WTC11 (cell line): ENCODE results near the gene PDGFRB. TPM values are rescaled to one million over a fixed set of nuclear protein-coding genes. Genes with fewer than 3 reads are reported as not detected.

ENCODE experiments used
- ATAC-seq: fragments of 200-7000 bp; cut with Tn5 transposase; 2 replicates; pipeline ENCODE4 v1.10.0; 2021; ENCODE audit warnings: mild to moderate bottlenecking, moderate library complexity
- CTCF ChIA-PET: fragments of 300-600 bp; sonication (Branson Sonifier 250); formaldehyde crosslinking; loops from one replicate; lab custom pipeline; 2021; ENCODE audit warnings: antibody characterized with exemption; lab: Charles Lee
- POLR2A ChIA-PET: fragments of 350-600 bp; sonication (Branson Sonifier 250); formaldehyde crosslinking; loops from one replicate; lab custom pipeline; 2021; ENCODE audit warnings: antibody characterized with exemption; lab: Charles Lee
- DNase-seq: peaks from one replicate; pipeline ENCODE4 v3.0.0; 2021; ENCODE audit warnings: low spot score
- H3K27ac Mint-ChIP-seq: 2 replicates; pipeline ENCODE4 v1.8.0; 2021; ENCODE audit warnings: mixed read lengths
- H3K27me3 Mint-ChIP-seq: 2 replicates; pipeline ENCODE4 v1.8.0; 2021; ENCODE audit warnings: low read depth, mild to moderate bottlenecking, moderate library complexity, mixed read lengths
- H3K36me3 Mint-ChIP-seq: 2 replicates; pipeline ENCODE4 v1.8.0; 2021; ENCODE audit warnings: mixed read lengths
- H3K4me1 Mint-ChIP-seq: 2 replicates; pipeline ENCODE4 v1.8.0; 2022; ENCODE audit warnings: mixed read lengths
- H3K4me3 Mint-ChIP-seq: 2 replicates; pipeline ENCODE4 v1.8.0; 2021; ENCODE audit warnings: mild to moderate bottlenecking, moderate library complexity, mixed read lengths
- H3K9me3 Mint-ChIP-seq: 2 replicates; pipeline ENCODE4 v1.8.0; 2021; ENCODE audit warnings: mixed read lengths
- CBFB ChIP-seq: sonication (generic); formaldehyde crosslinking; IDR thresholded peaks from 2 replicates; pipeline ENCODE4 v1.8.1; 2022; ENCODE audit warnings: mild to moderate bottlenecking, low read depth, missing genetic modification reagents
- MYBL2 ChIP-seq: sonication (generic); formaldehyde crosslinking; IDR thresholded peaks from 2 replicates; pipeline ENCODE4 v1.8.1; 2023; ENCODE audit warnings: mild to moderate bottlenecking, moderate library complexity, missing genetic modification reagents
- NR2C2 ChIP-seq: sonication (generic); formaldehyde crosslinking; IDR thresholded peaks from 2 replicates; pipeline ENCODE4 v1.8.0; 2022; ENCODE audit warnings: mild to moderate bottlenecking, missing genetic modification reagents
- NR3C1 ChIP-seq: sonication (generic); formaldehyde crosslinking; conservative IDR thresholded peaks from 2 replicates; pipeline ENCODE4 v1.8.1; 2023; ENCODE audit warnings: low read depth, mild to moderate bottlenecking, missing genetic modification reagents
- RELA ChIP-seq: sonication (generic); formaldehyde crosslinking; IDR thresholded peaks from 2 replicates; pipeline ENCODE4 v1.8.1; 2022; ENCODE audit warnings: missing genetic modification reagents, mild to moderate bottlenecking, borderline replicate concordance
- TP53 ChIP-seq: sonication (generic); formaldehyde crosslinking; IDR thresholded peaks from 2 replicates; pipeline ENCODE4 v1.8.1; 2023; ENCODE audit warnings: mild to moderate bottlenecking, missing genetic modification reagents
- ZNF671 ChIP-seq: fragments of 250-450 bp; sonication (Bioruptor Pico); IDR thresholded peaks from 2 replicates; pipeline ENCODE4 v1.8.0; 2021; ENCODE audit warnings: mild to moderate bottlenecking
- total RNA-seq: library from RNA; stranded (reverse); gene quantifications from 3 replicates; pipeline ENCODE4 v1.2.3, GENCODE V29; 2021
- TF ChIP-seq, protein P1 (sequence below): sonication (generic); formaldehyde crosslinking; IDR thresholded peaks from 2 replicates; pipeline ENCODE4 v1.8.1; 2023; ENCODE audit warnings: mild to moderate bottlenecking, missing genetic modification reagents
- TF ChIP-seq, protein P2 (sequence below): sonication (generic); formaldehyde crosslinking; IDR thresholded peaks from 2 replicates; pipeline ENCODE4 v1.8.1; 2023; ENCODE audit warnings: mild to moderate bottlenecking, missing genetic modification reagents, moderate library complexity
- TF ChIP-seq, protein P3 (sequence below): fragments of 200-600 bp; IDR thresholded peaks from 2 replicates; pipeline ENCODE4 v1.8.0; 2022; ENCODE audit warnings: antibody characterized with exemption
- TF ChIP-seq, protein P4 (sequence below): sonication (generic); formaldehyde crosslinking; IDR thresholded peaks from 2 replicates; pipeline ENCODE4 v1.8.1; 2022; ENCODE audit warnings: mild to moderate bottlenecking, moderate library complexity, missing genetic modification reagents
- TF ChIP-seq, protein P5 (sequence below): fragments of 250-450 bp; sonication (Bioruptor Pico); IDR thresholded peaks from 2 replicates; pipeline ENCODE4 v1.9.0; 2021; ENCODE audit warnings: mild to moderate bottlenecking
- TF ChIP-seq, protein P6 (sequence below): fragments of 250-450 bp; sonication (Bioruptor Pico); IDR thresholded peaks from 2 replicates; pipeline ENCODE4 v1.9.0; 2021; ENCODE audit warnings: moderate library complexity, mild to moderate bottlenecking, inconsistent platforms, borderline replicate concordance
- TF ChIP-seq, protein P7 (sequence below): sonication (generic); formaldehyde crosslinking; IDR thresholded peaks from 2 replicates; pipeline ENCODE4 v1.8.1; 2022; ENCODE audit warnings: low read depth, missing genetic modification reagents, borderline replicate concordance

PDGFRB gene
- total RNA-seq, 1 experiment from 2014 or later, result 5.1 TPM

DNA sequence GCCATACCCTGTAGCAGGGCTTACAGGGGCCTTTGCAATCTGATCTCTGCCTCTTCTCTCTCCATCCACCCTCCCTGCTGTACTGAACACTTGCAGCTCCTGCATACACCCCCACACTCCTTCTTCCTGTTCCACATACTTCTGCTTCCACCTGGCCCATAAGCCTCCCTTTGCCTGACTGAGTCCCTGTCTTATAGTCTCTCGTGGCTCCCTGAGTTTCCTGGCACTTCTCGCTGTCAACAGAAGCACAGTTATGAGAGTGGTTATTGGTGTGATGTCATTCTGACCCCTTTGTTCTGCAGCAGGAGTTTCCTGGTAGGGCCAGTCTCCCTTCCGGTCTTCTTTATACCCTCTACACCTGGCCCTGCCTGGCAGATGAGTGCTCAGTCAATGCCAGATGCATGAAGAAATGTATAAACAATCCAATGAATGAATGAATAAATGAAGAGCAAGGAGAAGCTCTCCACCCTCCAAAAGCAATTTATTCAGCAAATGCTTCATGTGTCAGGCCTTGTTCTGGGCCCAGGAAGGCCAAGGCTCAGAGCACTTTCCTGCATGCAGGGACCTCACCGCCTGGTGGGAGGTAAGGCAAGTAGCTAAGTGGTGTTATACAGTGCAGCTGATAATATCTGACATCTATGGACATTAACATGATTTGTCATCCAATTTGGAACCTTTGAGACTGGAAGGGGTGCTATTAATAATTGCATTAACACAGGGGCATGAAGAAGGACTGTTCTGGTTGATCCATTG lies 48.8 kb downstream of the PDGFRB start:
- Mint-ChIP-seq H3K27ac (no peak overlapping the region; the same call in 1 of the 2 replicates), H3K27me3 (no peaks in the 10 kb centered on the region), H3K4me3 (no peak overlapping the region), H3K4me1 (0 out of 2 replicates have a peak, but pooled peaks cover 2% of the 10 kb centered on the region), H3K36me3 (no peaks in the 10 kb centered on the region), H3K9me3 (no peaks in the 10 kb centered on the region)
- ATAC-seq (no peak), DNase-seq (no peak)
- POLR2A ChIA-PET, result no interaction called here
- TF ChIP-seq, protein P1, sequence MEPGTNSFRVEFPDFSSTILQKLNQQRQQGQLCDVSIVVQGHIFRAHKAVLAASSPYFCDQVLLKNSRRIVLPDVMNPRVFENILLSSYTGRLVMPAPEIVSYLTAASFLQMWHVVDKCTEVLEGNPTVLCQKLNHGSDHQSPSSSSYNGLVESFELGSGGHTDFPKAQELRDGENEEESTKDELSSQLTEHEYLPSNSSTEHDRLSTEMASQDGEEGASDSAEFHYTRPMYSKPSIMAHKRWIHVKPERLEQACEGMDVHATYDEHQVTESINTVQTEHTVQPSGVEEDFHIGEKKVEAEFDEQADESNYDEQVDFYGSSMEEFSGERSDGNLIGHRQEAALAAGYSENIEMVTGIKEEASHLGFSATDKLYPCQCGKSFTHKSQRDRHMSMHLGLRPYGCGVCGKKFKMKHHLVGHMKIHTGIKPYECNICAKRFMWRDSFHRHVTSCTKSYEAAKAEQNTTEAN, result no peak
- TF ChIP-seq RELA (CRISPR knock-in tag) (no peak), NR3C1 (CRISPR knock-in tag) (no peak), CBFB (CRISPR knock-in tag) (no peak), TP53 (CRISPR knock-in tag) (no peak), ZNF671 (CRISPR knock-in tag) (no peak), NR2C2 (CRISPR knock-in tag) (no peak), MYBL2 (no peak)
- TF ChIP-seq, protein P2, sequence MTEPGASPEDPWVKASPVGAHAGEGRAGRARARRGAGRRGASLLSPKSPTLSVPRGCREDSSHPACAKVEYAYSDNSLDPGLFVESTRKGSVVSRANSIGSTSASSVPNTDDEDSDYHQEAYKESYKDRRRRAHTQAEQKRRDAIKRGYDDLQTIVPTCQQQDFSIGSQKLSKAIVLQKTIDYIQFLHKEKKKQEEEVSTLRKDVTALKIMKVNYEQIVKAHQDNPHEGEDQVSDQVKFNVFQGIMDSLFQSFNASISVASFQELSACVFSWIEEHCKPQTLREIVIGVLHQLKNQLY, result no peak
- TF ChIP-seq, protein P3, sequence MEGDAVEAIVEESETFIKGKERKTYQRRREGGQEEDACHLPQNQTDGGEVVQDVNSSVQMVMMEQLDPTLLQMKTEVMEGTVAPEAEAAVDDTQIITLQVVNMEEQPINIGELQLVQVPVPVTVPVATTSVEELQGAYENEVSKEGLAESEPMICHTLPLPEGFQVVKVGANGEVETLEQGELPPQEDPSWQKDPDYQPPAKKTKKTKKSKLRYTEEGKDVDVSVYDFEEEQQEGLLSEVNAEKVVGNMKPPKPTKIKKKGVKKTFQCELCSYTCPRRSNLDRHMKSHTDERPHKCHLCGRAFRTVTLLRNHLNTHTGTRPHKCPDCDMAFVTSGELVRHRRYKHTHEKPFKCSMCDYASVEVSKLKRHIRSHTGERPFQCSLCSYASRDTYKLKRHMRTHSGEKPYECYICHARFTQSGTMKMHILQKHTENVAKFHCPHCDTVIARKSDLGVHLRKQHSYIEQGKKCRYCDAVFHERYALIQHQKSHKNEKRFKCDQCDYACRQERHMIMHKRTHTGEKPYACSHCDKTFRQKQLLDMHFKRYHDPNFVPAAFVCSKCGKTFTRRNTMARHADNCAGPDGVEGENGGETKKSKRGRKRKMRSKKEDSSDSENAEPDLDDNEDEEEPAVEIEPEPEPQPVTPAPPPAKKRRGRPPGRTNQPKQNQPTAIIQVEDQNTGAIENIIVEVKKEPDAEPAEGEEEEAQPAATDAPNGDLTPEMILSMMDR, result no peak
- TF ChIP-seq, protein P4, sequence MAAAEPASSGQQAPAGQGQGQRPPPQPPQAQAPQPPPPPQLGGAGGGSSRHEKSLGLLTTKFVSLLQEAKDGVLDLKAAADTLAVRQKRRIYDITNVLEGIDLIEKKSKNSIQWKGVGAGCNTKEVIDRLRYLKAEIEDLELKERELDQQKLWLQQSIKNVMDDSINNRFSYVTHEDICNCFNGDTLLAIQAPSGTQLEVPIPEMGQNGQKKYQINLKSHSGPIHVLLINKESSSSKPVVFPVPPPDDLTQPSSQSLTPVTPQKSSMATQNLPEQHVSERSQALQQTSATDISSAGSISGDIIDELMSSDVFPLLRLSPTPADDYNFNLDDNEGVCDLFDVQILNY (CRISPR knock-in tag), result no peak
- TF ChIP-seq, protein P5, sequence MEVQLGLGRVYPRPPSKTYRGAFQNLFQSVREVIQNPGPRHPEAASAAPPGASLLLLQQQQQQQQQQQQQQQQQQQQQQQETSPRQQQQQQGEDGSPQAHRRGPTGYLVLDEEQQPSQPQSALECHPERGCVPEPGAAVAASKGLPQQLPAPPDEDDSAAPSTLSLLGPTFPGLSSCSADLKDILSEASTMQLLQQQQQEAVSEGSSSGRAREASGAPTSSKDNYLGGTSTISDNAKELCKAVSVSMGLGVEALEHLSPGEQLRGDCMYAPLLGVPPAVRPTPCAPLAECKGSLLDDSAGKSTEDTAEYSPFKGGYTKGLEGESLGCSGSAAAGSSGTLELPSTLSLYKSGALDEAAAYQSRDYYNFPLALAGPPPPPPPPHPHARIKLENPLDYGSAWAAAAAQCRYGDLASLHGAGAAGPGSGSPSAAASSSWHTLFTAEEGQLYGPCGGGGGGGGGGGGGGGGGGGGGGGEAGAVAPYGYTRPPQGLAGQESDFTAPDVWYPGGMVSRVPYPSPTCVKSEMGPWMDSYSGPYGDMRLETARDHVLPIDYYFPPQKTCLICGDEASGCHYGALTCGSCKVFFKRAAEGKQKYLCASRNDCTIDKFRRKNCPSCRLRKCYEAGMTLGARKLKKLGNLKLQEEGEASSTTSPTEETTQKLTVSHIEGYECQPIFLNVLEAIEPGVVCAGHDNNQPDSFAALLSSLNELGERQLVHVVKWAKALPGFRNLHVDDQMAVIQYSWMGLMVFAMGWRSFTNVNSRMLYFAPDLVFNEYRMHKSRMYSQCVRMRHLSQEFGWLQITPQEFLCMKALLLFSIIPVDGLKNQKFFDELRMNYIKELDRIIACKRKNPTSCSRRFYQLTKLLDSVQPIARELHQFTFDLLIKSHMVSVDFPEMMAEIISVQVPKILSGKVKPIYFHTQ, result no peak
- TF ChIP-seq, protein P6, sequence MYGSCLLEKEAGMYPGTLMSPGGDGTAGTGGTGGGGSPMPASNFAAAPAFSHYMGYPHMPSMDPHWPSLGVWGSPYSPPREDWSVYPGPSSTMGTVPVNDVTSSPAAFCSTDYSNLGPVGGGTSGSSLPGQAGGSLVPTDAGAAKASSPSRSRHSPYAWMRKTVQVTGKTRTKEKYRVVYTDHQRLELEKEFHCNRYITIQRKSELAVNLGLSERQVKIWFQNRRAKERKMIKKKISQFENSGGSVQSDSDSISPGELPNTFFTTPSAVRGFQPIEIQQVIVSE, result no peak
- TF ChIP-seq, protein P7, sequence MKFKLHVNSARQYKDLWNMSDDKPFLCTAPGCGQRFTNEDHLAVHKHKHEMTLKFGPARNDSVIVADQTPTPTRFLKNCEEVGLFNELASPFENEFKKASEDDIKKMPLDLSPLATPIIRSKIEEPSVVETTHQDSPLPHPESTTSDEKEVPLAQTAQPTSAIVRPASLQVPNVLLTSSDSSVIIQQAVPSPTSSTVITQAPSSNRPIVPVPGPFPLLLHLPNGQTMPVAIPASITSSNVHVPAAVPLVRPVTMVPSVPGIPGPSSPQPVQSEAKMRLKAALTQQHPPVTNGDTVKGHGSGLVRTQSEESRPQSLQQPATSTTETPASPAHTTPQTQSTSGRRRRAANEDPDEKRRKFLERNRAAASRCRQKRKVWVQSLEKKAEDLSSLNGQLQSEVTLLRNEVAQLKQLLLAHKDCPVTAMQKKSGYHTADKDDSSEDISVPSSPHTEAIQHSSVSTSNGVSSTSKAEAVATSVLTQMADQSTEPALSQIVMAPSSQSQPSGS (CRISPR knock-in tag), result no peak
- CTCF ChIA-PET, result interaction anchor here (0.8 to 1.5 kb wide), 3 partner anchors 16 to 69 kb away, joined by 3 read pairs; no protein-coding TSS in a partner anchor
